Measurements from ENCODE around the gene SCAMP2.

SCAMP2 gene

GRCh38 chr15:74815961-74816360 is 57.2 kb downstream of the SCAMP2 start:
- DNase-seq: no peak

GRCh38 chr15:74815121-74815934 is 57.8 kb downstream of the SCAMP2 start:
- no peak for DNase-seq

DNA sequence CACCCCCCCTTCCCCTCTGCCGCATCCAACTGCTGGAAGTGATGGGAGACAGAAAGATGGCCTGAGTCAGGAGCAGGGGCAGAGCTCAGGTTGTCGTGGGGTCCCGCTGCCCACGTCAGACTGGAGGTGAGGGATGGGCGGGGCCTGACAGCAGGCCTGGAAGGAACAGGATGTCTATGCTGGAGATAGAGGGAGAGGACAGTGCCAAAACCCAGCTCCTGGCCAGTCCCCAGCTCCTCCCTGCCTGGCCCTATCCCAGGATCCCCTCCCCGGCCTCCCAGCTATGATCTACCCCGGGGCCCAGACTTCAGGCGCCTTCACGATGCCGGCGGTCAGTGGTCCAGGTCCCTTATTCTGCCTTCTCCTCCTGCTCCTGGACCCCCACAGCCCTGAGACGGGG is 60.6 kb downstream of the SCAMP2 start, which contains the start of gene LMAN1L:
LMAN1L (plus strand) TSS at position 303 of the 400 bp plus-strand sequence; CDS start at position 323, 20 bp downstream.
- DNase-seq: no peak

DNA sequence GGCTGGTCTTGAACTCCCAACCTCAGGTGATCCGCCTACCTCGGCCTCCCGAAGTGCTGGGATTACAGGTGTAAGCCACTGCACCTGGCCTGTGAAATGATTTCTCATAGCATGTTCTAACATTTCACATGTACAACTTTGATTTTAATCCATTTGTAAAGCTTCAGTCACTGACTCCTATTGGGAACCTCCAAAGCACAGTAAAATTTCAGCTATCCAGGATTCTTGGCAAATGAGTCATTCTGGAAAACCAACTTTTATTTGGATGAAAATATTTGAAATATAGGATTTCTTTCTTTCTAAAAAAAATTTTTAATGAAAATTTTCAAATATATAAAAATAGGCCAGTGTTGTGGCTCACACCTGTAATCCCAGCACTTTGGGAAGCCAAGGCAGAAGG is 63.2 kb downstream of the SCAMP2 start:
- DNase-seq: no peak

- no peak for DNase-seq
Observed at GRCh38 chr15:74809242-74809641, 63.9 kb downstream of the SCAMP2 start.

DNA sequence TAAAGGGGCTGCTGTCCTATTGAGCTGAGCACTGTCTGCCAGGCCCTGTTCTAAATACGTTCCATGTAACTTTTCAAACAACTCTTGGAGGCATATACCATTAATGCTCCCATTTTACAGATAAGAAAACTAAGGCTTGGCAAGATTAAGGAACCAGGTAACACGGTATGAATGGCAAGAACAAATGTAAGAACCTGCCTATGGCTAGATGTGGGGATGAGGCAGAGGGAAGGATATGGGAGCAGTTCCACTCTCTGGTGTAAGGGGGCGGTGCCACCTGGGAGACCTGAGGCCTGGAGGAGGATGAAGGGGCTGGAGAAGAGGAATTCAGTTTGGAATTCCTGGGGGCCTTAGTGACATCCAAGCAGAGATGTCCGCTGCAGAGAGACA is 64.3 kb downstream of the SCAMP2 start:
- no peak for DNase-seq

- DNase-seq: no peak
Observed at GRCh38 chr15:74808078-74808839, 64.9 kb downstream of the SCAMP2 start.

DNA sequence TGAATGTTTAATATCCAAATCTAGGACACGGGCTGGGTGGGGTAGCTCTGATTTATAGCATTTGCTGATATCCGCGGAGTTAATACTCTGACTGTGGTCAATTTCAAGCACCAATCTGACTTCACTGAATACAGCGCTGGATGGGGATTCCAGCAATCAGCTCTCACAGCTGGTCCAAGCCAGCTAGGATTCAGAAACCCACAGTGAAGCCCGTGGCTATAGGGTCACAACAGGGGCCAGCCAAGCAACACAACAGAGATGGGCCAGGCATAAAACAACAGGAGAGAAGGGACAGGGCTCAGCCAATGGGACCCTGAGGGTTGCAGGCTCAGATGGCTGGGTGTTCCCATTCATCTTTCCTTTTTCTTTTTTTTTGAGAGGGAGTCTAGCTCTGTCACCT is 65.9 kb downstream of the SCAMP2 start:
- DNase-seq: no peak

DNA sequence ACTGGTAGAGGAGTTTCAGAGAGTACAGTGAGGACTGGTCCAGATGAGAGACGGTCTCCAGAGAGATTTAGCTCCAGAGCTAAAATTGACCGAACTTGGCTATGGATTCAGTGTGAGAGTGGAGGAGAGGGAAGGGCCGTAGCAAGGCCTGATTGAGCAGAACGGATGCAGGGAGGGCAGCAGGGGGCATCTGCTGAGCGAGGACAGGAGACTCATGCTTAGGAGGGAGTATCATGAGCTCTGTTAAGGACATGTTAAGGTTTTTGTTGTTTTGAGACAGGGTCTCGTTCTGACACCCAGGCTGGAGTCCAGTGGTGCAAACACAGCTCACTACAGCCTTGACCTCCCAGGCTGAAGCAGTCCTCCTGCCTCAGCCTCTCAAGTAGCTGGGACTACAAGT is 68.2 kb downstream of the SCAMP2 start:
- DNase-seq: no peak

DNA sequence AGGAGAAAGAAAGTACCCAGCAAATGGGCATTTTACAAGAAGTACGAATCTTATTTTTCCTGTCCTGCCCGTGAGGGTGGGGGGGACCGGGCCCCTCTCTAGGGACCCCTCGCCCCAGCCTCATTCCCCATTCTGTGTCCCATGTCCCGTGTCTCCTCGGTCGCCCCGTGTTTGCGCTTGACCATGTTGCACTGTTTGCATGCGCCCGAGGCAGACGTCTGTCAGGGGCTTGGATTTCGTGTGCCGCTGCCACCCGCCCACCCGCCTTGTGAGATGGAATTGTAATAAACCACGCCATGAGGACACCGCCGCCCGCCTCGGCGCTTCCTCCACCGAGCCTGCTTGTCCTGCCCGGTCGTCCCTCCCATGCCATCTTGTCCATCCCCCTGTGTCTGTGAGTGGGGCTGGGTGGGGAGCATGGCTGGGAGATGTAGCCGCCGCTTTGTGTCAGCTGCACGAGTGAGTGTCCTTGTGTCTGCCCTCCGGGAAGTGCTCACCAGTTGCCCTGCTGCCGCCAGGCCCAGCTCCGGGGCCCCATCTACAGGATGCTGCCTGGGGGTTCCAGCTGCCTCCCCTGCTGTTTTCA is 70.2 kb downstream of the SCAMP2 start:
- no peak for DNase-seq

DNA sequence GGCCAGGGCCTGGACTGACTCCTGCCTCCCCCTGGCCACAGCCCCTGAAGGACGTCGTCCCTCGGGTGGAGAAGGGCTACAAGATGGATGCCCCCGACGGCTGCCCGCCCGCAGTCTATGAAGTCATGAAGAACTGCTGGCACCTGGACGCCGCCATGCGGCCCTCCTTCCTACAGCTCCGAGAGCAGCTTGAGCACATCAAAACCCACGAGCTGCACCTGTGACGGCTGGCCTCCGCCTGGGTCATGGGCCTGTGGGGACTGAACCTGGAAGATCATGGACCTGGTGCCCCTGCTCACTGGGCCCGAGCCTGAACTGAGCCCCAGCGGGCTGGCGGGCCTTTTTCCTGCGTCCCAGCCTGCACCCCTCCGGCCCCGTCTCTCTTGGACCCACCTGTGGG is 70.9 kb downstream of the SCAMP2 start:
- DNase-seq: no peak

DNA sequence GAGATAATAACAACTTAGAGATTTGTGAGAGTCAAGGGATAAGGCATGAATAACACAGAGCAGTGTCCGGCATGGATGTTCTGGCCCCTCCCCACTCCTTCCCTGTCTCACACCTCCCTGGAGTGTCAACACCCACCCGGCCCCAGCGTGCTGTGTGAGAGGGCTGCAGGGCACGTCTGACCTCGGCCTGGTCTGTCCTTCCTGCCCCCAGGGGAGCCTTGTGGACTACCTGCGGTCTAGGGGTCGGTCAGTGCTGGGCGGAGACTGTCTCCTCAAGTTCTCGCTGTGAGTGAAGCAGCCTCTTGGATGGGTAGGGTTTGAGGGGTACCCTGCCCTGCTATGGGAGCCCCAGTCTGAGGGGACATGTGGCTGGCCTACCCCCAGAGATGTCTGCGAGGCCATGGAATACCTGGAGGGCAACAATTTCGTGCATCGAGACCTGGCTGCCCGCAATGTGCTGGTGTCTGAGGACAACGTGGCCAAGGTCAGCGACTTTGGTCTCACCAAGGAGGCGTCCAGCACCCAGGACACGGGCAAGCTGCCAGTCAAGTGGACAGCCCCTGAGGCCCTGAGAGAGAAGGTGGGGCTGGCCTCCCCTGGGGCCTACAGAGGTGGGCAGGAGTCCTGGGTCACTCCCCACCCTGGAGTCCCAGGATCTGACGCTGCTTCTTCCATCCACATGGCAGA is 71.7 kb downstream of the SCAMP2 start:
- DNase-seq: no peak

GRCh38 chr15:74800559-74801094 is 72.5 kb downstream of the SCAMP2 start:
- no peak for DNase-seq

DNA sequence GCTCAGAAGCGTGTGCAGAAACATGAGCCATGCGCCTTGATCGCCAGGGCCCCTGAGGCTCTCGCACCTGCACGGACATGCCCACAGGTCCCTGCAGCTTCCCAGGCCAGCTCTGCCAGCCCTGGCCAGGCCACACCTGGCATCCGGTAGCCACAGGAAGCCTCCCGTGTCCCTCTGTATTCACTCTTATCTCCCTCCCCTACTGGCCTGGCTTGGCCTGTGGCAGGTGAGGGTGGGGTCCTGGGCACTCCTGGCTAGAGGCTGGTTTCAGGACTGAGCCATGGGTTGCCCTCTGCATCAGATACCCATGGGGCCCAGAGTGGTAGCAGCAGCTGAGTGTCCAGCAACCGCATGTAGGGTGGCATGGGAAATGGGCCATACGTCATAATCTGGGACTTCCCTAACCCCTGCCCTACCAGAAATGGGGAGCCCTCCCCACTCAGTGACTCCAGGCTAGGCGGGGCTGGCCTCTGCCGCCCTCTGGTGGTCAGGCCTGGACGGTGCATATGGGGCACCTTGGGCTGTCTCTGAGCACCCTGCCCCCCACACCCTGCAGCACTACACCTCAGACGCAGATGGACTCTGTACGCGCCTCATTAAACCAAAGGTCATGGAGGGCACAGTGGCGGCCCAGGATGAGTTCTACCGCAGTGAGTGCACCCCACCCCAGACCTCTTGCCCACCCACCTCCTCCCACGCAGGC is 73.2 kb downstream of the SCAMP2 start:
- DNase-seq: peak; percentile 89

GRCh38 chr15:74799255-74799855 is 73.8 kb downstream of the SCAMP2 start:
- no peak for DNase-seq

GRCh38 chr15:74798388-74799254 is 74.5 kb downstream of the SCAMP2 start:
- DNase-seq: no peak

DNA sequence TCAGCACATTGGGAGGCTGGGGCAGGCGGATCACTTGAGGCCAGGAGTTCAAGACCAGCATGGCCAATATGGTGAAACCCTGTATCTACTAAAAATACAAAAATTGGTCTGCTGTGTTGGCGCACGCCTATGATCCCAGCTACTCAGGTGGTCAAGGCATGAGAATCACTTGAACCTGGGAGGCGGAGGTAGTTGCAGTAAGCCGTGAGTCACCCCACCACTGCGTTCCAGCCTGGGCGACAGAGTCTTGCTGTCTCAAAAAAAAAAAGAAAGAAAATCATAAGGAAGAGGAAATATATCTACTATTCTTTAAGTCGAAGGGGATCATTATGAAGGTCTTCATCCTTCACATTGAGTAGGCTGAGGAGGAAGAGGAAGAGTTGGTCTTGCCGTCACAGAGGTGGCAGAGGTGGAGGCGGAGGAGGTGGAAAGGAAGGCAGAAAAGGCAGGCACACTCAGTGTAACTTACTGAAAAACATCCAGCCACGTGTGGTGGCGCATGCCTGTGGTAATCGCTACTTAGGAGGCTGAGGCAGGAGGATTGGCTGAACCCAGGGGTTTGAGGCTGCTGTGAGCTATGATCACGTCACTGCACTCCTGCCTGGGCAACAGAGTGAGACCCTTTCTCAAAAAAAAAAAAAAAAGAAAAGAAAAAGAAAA is 77.1 kb downstream of the SCAMP2 start:
- no peak for DNase-seq

DNA sequence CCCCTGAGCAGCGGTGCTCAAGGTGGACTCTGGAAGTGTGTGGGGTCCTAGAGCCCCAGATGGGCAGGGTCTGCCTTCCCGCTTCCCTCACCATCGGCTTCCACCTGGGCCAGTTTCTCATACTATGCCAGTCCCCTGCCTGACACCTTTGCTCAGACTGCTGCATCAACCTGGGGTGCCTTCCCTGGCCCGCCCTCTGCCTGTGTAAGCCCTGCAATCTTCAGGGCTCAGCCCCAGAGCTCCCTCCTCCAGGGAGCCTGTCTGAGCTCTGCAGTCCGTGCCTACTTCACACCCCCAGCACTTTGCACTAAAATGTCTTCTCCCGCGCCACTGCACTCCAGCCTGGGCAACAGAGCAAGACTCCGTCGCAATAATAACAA is 78.2 kb downstream of the SCAMP2 start:
- DNase-seq: no peak

DNA sequence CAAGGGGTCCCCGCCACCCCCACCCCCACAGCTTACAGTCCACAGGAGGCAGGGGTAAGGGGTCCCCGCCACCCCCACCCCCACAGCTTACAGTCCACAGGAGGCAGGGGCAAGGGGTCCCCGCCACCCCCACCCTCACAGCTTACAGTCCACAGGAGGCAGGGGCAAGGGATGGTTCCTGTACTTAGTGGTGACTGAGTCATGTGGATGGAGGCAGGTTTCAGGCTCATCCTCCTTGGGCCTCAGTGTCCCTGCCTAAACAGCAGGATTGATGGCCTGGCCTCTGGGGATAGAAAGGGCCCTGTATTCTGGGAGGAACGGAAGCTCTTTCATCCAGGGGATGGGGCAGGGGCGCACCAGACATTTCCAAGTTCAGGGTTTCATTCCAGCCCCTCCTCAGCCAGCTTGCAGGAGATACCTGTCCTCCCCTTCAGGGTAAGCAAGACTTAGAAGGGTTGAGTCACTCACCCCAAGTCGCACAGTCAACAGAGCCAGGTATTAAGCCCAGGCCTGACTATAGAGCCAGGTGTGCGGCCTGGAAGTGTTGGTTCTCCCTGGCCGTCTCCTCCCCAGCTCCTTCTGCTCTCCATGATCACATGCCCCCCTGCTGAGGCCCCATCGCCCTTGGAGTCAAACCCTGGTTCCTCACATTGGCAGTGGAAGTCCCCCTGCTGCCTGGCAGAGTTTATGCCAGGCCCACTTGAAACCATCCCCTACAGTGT is 78.8 kb downstream of the SCAMP2 start:
- no peak for DNase-seq

Data from CD4-positive, alpha-beta T cell treated with Interferon gamma for 1 hour (primary cell).